ENCODE data around the gene GRIK3.

Gene GRIK3

GRCh38 chr1:36864823-36865601 lies 169.3 kb downstream of the GRIK3 start:
- no peak for TF ChIP-seq EZH2phosphoT487 (IDR thresholded peaks at IDR 0.05; ENCODE audit: low read depth)
- TF ChIP-seq CTCF (IDR thresholded peaks at IDR 0.05; ENCODE audit: low read depth, low read length): no peak
- Histone ChIP-seq H3K4me3 (ENCODE audit: low read length) (no peak overlapping the region), H3K36me3 (replicated peaks; ENCODE audit: low read depth, low read length) (no peaks in the 10 kb centered on the region), H3K9ac (ENCODE audit: low read length) (no peak overlapping the region), H2AFZ (ENCODE audit: low read depth, low read length) (no peak overlapping the region), H3K79me2 (ENCODE audit: low read length) (no peaks in the 10 kb centered on the region), H3K9me3 (ENCODE audit: insufficient read depth, low read length) (no peaks in the 10 kb centered on the region), H4K20me1 (ENCODE audit: insufficient read depth, low read length) (no peaks in the 10 kb centered on the region), H3K4me2 (ENCODE audit: low read length) (no peak overlapping the region), H3K4me1 (ENCODE audit: low read length) (peaks cover 3% of the 10 kb centered on the region; the same call in 1 of the 2 replicates), H3K27me3 (ENCODE audit: low read depth, low read length) (peaks cover 8% of the 10 kb centered on the region; the same call in 1 of the 2 replicates), H3K27ac (ENCODE audit: low read length) (no peak overlapping the region)

DNA sequence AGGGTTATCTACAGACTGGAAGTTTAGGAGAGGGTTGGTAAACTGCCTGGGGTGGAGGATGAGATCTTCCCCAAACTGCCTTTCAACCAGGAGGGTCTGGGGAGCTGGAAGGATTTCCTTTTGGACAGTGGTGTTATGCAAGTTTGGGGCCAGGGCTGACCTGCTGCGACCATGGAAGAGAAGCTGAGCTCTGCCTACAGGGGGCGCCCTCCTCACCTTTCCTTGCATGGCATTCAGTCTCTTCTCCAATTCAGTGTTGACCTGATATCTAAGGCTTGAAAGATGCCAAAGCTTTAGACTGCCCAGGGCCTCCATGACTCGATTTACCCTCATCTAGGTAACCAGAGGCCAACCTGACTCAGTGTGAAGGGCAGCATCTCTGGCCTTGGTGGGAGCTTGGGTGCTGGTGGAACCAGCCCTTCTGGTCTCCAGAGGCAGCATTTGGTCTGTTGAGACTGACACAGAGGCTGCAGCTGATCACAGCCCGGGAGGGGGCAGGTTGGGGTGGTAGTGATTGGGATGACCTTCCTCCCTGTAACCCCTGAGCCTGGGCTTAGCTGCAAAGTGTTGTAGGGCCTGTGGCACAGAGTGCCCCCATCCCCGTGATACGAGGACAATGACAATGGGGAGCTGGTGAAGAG lies 170.0 kb downstream of the GRIK3 start:
- no peak overlapping the region for H3K27ac ChIP-seq (ENCODE audit: low read length)
- TF ChIP-seq CTCF (IDR thresholded peaks at IDR 0.05; ENCODE audit: low read depth, low read length) (peak; percentile 61), EZH2phosphoT487 (IDR thresholded peaks at IDR 0.05; ENCODE audit: low read depth) (no peak)

DNA sequence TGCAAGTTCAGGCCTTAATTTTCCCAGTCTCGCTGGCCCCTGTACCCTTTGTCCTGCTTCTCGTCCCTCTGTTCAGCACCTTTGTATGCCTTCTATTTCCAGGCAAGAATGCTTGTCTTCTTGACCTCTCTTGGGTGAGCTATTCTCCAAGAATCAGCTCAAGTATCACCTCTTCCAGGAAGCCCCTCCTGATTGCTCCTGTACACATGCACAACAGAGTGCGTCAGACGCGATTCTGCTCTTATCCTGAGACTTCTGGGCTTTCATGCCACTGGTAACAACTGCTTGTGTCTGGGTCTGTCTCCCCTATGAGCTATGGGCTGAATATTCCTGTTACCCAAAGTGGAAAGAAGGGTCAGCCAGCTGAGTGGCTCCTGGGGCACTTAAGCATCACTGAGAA lies 170.8 kb downstream of the GRIK3 start:
- TF ChIP-seq CTCF (IDR thresholded peaks at IDR 0.05; ENCODE audit: low read depth, low read length) (no peak), EZH2phosphoT487 (IDR thresholded peaks at IDR 0.05; ENCODE audit: low read depth) (no peak)
- Histone ChIP-seq H3K36me3 (replicated peaks; ENCODE audit: low read depth, low read length) (no peaks in the 10 kb centered on the region), H3K9me3 (ENCODE audit: insufficient read depth, low read length) (no peaks in the 10 kb centered on the region), H4K20me1 (ENCODE audit: insufficient read depth, low read length) (no peaks in the 10 kb centered on the region), H3K4me2 (ENCODE audit: low read length) (no peak overlapping the region), H2AFZ (ENCODE audit: low read depth, low read length) (no peak overlapping the region), H3K27me3 (ENCODE audit: low read depth, low read length) (peaks cover 8% of the 10 kb centered on the region; the same call in 1 of the 2 replicates), H3K9ac (ENCODE audit: low read length) (no peak overlapping the region), H3K27ac (ENCODE audit: low read length) (no peak overlapping the region), H3K79me2 (ENCODE audit: low read length) (no peaks in the 10 kb centered on the region), H3K4me3 (ENCODE audit: low read length) (no peak overlapping the region), H3K4me1 (ENCODE audit: low read length) (peaks cover 3% of the 10 kb centered on the region; the same call in 1 of the 2 replicates)

More for the DNA sequence above, 170.0 kb downstream of the GRIK3 start:
- Histone ChIP-seq H3K79me2 (ENCODE audit: low read length) (no peaks in the 10 kb centered on the region), H3K4me1 (ENCODE audit: low read length) (peaks cover 3% of the 10 kb centered on the region; the same call in 1 of the 2 replicates), H3K4me3 (ENCODE audit: low read length) (no peak overlapping the region), H3K27me3 (ENCODE audit: low read depth, low read length) (peaks cover 8% of the 10 kb centered on the region; the same call in 1 of the 2 replicates), H3K4me2 (ENCODE audit: low read length) (no peak overlapping the region), H3K9ac (ENCODE audit: low read length) (no peak overlapping the region), H3K9me3 (ENCODE audit: insufficient read depth, low read length) (no peaks in the 10 kb centered on the region), H3K36me3 (replicated peaks; ENCODE audit: low read depth, low read length) (no peaks in the 10 kb centered on the region), H4K20me1 (ENCODE audit: insufficient read depth, low read length) (no peaks in the 10 kb centered on the region), H2AFZ (ENCODE audit: low read depth, low read length) (no peak overlapping the region)

- Histone ChIP-seq H3K27ac (ENCODE audit: low read length) (no peak overlapping the region), H3K4me2 (ENCODE audit: low read length) (no peak overlapping the region), H3K9ac (ENCODE audit: low read length) (no peak overlapping the region), H4K20me1 (ENCODE audit: insufficient read depth, low read length) (no peaks in the 10 kb centered on the region), H3K36me3 (replicated peaks; ENCODE audit: low read depth, low read length) (no peaks in the 10 kb centered on the region), H3K9me3 (ENCODE audit: insufficient read depth, low read length) (no peaks in the 10 kb centered on the region), H3K27me3 (ENCODE audit: low read depth, low read length) (peaks cover 8% of the 10 kb centered on the region; the same call in 1 of the 2 replicates), H3K79me2 (ENCODE audit: low read length) (no peaks in the 10 kb centered on the region), H3K4me3 (ENCODE audit: low read length) (no peak overlapping the region), H3K4me1 (ENCODE audit: low read length) (peaks cover 3% of the 10 kb centered on the region; the same call in 1 of the 2 replicates), H2AFZ (ENCODE audit: low read depth, low read length) (no peak overlapping the region)
- TF ChIP-seq EZH2phosphoT487 (IDR thresholded peaks at IDR 0.05; ENCODE audit: low read depth) (no peak), CTCF (IDR thresholded peaks at IDR 0.05; ENCODE audit: low read depth, low read length) (no peak)
Observed at GRCh38 chr1:36863061-36863460, 171.3 kb downstream of the GRIK3 start.
